RWPE1 (cell line): ENCODE measurements around the gene SFRP2.

ENCODE experiments used
- CTCF ChIA-PET: fragments of 350-600 bp; sonication (Branson Sonifier 250); formaldehyde crosslinking; extraction: SDS; loops from one replicate; lab custom pipeline; 2021; lab: Yijun Ruan, JAX
- POLR2A ChIA-PET: fragments of 400-600 bp; formaldehyde crosslinking; extraction: SDS; loops from one replicate; lab custom pipeline; 2020; ENCODE audit warnings: antibody characterized with exemption; ENCODE audit not compliant: low non-redundant PET; lab: Yijun Ruan, JAX
- DNase-seq: peaks from one replicate; pipeline ENCODE4 v3.0.0; 2012; ENCODE audit warnings: low spot score
- H3K27ac ChIP-seq: fragments of 450-650 bp; 2 replicates; pipeline ENCODE4 v1.5.1; 2017
- TF ChIP-seq, protein P1 (sequence below): fragments of 450-650 bp; conservative IDR thresholded peaks from 2 replicates; pipeline ENCODE4 v1.5.1; 2017; ENCODE audit warnings: low read depth, mild to moderate bottlenecking

SFRP2 gene

GRCh38 chr4:153747406-153747955 is 41.4 kb downstream of the SFRP2 start:
- no peak overlapping the region for H3K27ac ChIP-seq
- TF ChIP-seq, protein P1, sequence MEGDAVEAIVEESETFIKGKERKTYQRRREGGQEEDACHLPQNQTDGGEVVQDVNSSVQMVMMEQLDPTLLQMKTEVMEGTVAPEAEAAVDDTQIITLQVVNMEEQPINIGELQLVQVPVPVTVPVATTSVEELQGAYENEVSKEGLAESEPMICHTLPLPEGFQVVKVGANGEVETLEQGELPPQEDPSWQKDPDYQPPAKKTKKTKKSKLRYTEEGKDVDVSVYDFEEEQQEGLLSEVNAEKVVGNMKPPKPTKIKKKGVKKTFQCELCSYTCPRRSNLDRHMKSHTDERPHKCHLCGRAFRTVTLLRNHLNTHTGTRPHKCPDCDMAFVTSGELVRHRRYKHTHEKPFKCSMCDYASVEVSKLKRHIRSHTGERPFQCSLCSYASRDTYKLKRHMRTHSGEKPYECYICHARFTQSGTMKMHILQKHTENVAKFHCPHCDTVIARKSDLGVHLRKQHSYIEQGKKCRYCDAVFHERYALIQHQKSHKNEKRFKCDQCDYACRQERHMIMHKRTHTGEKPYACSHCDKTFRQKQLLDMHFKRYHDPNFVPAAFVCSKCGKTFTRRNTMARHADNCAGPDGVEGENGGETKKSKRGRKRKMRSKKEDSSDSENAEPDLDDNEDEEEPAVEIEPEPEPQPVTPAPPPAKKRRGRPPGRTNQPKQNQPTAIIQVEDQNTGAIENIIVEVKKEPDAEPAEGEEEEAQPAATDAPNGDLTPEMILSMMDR: no peak
- ChIA-PET CTCF (no interaction called here), POLR2A (no interaction called here)
- DNase-seq: no peak

DNA sequence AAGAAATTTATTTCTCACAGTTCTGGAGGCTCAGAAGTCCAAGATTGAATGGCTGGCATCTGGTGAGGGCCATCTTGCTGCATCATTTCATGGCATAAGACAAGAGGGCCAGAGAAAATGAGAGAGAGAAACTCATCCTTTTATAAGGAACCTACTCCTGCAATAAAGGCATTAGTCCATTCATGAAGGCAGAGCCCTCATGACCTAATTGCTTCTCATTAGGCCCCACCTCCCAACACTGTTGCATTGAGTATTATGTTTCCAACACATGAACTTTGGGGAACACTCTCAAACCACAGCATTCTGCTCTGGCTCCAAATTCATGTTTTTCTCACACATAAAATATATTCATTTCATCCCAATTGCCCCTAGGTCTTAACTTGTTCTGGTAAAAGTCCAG is 43.2 kb downstream of the SFRP2 start:
- TF ChIP-seq, protein P1: no peak
- DNase-seq: no peak
- ChIA-PET CTCF (no interaction called here), POLR2A (no interaction called here)
- no peak overlapping the region for H3K27ac ChIP-seq

GRCh38 chr4:153741541-153741940 is 47.3 kb downstream of the SFRP2 start:
- TF ChIP-seq, protein P1: no peak
- no peak overlapping the region for H3K27ac ChIP-seq
- no peak for DNase-seq
- CTCF ChIA-PET: interaction anchor here (0.6 to 0.7 kb wide), 3 partner anchors 11 to 381 kb away, joined by 3 read pairs; no protein-coding TSS in a partner anchor
- POLR2A ChIA-PET: no interaction called here

DNA sequence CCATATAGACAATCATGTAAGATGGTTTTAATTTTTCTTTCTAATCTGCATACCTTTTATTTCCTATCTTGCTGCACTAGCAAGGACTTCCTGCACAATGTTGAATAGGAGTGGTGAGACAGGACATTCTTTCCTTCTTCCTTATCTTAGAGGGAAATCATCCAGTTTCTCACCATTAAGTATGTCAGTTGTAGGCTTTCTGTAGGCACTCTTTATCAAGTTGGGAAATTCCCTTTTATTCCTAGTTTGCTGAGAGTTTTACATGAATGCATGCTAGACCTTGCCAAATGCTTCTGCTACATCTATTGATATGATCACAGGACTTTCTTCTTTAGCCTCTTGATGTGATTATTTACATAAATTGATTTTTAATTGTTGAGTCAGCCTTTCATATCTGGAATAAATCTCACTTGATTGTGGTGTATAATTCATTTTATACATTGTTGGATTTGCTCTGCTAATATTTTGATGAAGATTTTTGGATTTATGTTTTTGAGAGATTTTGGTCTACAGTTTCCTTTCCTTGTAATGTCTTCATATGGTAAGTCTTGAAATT is 52.9 kb downstream of the SFRP2 start:
- CTCF ChIA-PET: no interaction called here
- H3K27ac ChIP-seq: no peak overlapping the region
- DNase-seq: no peak
- POLR2A ChIA-PET: no interaction called here
- TF ChIP-seq, protein P1: no peak

DNA sequence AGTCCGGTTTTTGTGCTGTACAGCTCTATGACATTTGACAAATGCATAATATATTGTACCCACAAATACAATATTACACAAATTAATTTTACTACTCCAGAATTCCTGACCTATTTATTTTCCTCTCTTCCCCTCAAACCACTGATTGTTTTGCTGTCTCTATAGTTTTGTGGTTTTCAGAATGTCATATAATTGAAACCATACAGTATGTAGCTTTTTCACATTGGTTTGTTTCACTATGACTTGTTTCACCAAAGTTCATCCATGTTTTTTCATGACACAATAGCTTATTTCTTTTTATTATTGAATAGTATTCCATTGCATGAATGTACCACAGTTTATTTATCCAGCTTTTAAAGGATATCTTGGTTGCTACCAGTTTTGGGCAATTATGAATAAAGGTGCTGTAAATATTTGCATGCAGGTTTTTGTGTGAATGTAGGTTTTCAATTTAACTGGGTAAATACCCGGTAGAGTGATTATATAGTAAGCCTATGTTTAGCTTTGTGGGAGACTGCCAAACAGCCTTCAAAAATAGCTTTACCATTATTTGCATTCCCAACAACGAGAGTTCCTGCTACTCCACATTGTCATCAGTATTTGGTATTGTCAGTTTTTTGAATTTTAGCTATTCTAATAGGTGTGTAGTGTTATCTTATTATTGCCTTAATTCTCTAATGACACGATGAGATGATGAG is 55.0 kb downstream of the SFRP2 start:
- POLR2A ChIA-PET: no interaction called here
- DNase-seq: no peak
- CTCF ChIA-PET: interaction anchor here (0.6 kb wide), 1 partner anchor 165 kb away, joined by 4 read pairs; no protein-coding TSS in a partner anchor
- no peak overlapping the region for H3K27ac ChIP-seq
- TF ChIP-seq, protein P1: no peak

GRCh38 chr4:153731239-153731638 is 57.6 kb downstream of the SFRP2 start:
- peak; percentile 71 for DNase-seq
- ChIA-PET POLR2A (no interaction called here), CTCF (interaction anchor here (0.7 kb wide), 1 partner anchor 135 kb away, joined by 3 read pairs; no protein-coding TSS in a partner anchor)
- H3K27ac ChIP-seq: no peak overlapping the region
- TF ChIP-seq, protein P1: no peak
